HG03159 (cell line): ENCODE results near the gene MLXIP.

Source experiments
- ATAC-seq: cut with Tn5 transposase; IDR thresholded peaks from one replicate; pipeline ENCODE4 v1.9.1; 2021; ENCODE audit warnings: mild to moderate bottlenecking, moderate library complexity; ENCODE audit not compliant: unreplicated experiment

Gene MLXIP

DNA sequence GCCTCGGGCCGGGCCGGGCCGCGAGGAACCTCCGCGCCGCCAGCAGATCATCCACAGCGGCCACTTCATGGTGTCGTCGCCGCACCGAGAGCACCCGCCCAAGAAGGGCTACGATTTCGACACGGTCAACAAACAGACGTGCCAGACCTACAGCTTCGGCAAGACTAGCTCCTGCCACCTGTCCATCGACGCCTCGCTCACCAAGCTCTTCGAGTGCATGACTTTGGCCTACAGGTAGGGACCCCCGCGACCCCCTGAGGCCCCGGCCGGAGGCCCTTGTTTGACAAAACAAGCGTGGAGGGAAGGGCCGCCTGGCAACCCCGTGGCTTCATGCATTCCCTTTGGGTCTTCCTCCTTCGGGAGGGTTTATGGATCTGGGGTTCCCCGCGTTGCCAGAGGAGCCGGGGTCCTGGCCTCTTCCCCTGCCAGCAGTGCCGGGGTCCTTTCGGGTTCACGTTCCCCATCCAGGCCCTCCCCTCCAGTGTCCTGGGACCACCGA lies 526 bp downstream of the MLXIP start:
- ATAC-seq = peak; percentile 9

DNA sequence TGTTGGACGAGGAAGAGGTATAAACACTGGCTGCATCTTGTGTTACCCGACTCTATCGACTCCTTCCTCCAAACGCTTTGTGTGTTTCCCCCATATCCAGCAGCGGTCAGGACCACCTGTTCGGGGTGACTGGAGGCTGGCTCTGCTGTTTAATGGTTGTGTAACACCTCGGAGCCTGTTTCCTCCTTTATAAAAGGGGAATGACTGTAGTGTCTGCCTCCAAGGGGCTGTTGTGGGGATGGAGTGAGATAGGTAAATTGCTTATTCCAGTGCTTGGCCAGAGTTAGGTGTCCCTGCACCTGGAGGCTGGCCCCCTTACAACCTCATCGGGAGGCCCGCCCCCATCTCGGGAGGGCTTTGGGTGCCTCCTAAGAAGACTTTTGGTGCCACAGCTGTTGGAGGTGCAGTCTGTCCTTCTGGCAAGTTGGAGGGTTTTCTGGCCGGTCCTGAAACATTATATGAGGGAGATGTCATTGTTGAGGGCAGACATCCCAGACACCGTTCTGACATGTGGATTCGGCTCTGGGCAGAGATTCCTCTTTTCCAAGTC lies 1.1 kb downstream of the MLXIP start:
- no peak for ATAC-seq

DNA sequence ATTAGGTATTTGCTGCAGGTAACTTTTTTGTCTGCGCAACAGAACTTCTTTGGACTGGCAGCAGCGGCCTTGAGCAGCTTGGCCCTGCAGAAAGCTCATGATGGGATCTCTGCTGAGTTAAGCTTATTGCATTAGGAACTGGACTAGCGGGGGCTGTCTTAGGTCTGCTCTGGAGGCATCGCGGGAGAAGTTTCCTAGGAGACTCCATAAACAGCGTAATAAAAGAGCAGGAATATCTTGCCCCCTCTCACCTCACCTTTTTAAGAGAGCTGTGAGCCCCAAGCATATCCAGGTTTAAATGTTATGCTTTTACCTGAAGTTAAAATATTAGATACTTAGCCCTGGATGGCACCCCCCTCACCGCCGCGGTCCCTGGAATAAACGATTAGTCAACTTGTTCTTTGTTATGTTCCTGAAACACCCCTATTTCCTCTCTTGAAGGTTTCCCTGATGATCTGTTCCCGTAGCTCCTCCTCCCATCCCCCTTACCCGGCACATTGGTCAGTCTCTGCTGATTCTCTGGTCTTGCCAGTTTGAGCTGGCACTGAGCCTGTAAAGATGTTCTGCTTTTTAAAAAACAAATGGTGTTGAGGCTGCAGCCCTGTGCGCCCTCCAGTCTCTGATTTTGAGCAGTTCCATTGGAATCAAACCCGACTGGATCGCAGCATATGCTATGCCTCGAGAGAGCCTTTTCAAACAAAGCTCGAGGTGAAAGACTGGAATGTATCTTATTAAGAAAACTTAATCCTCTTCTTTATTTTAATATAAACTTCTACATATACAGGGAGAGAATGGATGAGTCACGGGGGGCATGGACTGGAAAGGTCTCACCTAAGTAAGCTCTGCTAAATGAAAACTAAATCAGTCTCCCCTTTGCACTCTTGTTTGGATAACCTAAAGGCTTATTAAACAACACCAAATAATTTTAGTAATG lies 1.9 kb downstream of the MLXIP start:
- no peak for ATAC-seq

DNA sequence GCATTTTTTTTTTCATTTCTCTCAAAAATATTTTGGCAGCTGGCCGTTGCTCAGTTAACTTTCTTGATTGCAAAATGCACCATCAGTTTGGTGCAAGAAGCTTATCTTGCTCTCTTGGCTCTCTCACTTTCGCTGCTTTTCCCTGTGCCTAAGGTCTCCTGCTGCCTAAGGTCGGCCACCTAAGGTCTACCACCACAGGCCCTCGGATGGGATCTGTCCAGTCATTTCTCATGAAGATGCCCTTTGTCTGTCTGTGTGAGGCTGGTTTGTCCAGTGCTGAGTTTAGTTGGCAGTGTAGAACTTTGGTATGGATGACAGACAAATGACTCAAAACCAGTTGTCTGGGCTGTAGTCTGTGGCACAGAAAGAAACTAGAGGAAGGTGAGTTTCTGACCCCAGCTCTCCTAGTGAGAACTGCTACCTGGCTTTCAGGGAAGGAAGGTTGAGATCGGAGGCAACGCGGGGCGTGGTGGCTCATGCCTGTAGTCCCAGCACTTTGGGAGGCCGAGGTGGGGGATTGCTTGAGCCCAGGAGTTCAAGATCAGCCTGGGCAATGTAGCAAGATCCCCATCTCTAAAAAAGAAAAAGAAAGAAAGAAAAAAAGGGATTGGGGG lies 2.6 kb downstream of the MLXIP start:
- no peak for ATAC-seq

DNA sequence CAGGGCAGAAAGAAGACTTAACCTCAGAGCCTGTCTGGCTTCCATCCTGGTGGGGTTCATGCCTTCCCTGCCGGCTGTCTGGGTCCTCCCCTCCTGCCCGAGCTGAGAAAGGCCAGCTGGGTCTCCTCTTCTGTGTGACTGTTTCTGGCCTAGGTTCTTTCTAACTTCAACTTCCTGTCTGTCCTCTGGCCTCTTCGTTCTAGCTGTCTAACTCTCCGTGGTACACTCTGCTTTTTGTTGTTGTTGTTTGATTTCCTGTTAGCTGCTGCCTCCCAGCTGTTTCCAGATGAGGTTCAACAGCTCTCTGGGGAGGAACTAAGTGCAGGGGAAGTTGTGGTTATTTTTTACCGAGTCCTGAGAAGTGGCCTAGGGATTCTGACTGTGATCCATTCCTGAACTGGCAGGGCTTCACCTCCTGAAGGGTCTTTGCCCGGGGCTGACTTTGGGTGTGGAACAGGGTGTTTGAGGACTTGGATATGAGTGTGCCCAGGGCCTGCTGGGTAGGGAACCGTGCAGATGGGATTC lies 3.2 kb downstream of the MLXIP start:
- ATAC-seq = peak; percentile 51

DNA sequence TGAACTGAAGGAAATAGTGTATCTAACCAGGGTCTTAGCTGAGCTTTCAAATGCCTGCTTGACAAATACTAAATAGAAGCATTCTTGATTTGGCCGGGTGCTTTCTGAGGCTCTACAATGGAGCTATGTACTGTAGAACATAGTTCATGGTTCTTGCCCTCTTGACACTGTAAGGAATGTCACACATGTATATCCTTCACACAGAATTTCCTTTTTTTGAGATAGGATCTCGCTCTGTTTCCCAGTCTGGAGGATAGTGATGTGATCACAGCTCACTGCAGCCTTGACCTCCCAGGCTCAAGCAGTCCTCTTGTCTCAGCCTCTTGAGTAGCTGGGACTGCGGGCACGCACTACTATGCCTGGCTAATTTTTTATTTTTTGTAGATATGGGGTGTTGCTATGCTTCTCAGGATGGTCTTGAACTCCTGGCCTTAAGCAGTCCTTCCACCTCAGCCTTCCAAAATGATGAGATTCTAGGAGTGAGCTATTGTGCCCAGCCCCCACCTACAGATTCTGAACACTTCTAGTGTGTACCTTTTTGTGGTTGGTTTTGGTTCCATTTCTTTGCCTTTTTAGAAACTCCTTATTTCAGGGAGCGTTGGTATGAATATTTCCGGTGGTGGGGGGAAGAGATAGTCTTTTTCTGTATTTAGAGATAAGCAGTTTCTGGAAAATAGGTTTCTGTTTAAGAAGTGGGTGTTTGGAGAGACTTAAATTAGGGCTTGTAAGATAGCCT lies 4.2 kb downstream of the MLXIP start:
- ATAC-seq = no peak

DNA sequence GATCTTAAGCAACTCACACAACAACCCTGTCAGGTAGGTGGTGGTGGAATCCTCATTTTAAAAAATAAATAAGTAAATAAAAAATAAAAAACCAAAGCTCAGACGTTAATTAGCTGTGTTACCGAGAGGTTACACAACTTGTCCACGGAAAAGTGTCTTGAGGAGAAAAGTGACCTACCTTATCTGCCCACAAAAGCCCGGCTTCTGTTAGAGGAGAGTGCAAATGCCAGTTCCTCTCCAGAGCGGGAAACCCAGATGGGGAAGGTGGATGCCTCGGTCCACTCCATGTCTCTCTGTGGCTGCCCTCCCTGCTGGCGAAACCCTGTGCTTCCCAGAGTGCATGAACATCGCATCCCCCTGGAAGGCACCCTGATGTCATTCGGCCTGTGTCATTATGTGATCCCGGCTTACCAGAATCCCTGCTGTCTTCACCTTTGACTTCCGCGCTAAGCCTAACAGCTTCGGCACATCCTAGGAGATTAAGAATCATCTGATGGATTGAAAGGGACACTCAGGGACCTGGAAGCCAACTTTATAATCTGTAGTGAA lies 6.4 kb downstream of the MLXIP start:
- no peak for ATAC-seq

DNA sequence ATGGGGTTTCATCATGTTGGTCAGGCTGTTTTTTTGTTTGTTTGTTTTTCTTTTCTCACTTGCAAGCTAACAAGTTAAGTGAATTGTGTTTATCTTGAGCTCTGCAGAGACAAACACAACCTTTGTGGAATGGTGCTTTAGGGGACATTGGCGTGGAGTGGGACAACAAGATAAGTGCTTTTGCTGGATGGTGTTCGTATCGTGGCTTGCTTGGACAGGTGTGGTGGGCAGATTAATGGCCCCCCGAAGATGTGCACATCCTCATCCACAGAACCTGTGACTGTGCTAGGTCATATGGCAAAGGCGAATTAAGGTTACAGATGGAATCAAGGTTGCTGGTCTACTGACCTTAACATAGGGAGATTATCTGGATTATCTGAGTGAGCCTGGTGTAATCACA lies 7.0 kb downstream of the MLXIP start:
- ATAC-seq = no peak

DNA sequence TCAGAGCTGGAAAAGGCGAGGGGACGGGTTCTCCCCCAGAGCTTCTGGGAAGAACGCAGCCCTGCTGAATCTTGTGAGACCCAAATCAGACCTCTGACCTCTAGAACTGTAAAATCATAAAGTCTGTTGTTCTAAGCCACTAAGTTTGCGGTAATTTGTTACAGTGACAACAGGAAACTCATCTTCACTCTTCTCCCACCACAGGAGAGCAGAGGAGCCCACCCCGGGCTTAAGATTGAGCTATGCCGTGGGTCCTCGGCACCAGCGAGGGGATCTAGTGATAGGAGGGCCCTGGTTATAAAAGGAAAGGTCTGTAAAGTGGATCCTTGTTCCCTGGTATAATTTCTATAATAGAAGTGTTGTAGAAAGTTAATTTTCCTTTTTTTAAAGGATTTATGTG lies 7.6 kb downstream of the MLXIP start:
- ATAC-seq = no peak

DNA sequence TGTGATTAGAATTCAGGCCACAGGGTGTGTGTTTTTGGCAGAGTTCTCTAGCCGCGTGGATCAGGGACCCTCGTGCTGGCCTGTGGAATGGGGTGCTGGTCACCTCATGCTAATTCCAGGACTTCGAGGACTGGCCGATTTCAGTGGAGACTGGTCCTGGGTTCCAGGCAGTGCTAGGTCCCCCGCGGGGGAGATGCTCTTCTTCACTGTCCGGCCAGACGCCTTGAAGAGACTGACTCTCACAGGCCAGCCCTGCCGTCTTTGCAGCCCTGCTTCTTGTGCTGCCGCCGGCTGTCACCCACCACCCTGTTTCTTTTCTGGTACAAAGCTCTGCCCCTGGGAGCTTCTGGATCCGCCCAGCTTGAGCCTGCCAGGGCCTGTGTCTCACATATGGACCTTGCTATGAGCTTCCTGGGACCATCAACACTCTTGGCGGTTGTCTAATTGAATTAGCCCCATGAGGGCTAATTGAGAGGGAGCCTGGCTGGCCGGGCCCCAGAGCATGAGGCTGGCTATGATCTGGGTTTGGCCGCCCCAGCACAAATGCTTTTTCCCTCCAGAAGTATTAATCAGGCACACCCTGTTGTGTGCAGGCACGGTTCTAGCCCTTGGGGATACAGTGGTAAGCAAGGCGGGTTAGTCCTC lies 8.2 kb downstream of the MLXIP start:
- ATAC-seq = no peak

DNA sequence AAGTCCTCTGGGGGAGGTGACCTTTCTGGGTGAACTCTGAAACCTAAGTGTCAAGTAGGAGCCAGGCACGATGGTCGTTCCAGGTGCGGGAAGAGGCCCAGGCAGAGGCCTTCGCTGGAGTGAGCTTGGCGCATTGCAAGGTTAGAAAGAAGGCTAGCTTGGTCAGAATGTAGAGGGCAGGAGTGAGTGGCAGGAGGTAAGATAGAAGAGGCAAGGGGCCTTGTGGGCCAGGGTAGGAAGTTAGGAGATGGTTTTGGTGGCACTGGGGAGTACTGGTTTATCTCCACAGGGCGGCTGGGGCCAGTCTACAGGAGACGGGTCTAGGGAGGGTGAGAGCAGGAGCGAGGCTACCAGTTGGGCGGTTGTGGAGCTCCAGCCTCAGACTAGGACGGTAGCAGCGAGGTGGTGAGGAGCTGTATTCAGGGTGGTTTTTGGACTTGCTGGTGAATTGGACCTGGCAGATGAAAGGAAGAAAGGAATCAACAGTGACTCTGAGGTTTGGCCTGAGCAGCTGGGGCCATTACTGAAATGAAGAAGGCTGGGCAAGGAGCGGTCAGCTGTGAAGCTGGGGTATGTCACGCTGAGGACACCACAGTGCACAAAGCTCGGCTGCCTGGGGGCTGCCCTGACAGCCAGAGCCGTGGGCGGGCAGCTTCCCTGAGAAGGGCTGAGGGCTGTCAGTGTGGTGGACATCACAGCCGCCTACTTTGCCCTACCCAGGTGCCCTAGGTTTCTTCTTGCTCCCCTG lies 9.0 kb downstream of the MLXIP start:
- ATAC-seq = no peak

DNA sequence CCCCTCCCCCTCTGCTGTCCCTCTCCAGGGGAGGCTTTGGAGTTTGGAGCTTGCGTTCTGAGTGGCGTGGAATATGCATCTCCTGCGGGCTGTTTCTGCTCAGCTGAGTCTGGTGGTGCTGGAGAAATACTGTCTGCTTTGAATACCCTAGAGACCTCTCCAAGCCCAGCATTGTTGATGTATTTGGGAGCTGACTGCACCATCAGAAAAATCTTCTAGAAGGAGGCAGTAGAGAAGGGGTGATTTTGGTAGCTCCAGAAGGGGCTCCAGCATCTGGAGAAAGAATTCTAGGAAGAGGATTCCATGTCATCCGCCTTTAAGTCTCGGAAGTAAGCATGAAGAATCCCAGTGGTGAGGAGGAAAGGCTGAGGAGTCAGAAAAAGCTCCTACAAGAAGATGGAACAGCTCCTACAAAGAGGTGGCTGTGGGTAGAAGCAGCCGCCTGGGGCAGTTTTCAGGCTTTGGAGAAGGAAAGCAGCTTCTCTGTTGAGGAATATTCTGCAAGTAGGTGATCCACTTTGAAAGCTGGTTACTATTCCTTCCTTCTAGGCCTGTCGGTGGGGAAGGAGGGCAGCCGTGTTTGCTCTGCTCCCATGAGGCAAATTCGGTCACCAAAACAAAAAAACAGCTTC lies 9.7 kb downstream of the MLXIP start:
- ATAC-seq = no peak

DNA sequence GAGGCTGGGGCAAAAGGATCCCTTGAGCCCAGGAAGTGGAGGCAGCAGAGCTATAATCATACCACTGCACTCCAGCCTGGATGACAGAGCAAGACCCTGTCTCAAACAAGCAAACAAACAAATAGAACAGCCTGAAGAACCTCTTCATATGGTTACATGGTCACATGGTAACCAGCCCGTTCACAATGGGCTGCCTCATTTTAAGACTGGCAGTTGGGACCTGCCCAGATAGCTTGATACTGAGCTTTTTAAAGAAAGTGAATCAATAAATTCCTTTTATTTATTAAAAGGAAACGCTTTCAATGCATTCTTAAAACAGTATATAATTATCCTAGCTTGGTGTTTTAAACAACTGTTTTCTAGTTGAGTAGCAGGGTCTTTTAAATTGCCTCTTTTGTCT lies 10.5 kb downstream of the MLXIP start:
- ATAC-seq = no peak

DNA sequence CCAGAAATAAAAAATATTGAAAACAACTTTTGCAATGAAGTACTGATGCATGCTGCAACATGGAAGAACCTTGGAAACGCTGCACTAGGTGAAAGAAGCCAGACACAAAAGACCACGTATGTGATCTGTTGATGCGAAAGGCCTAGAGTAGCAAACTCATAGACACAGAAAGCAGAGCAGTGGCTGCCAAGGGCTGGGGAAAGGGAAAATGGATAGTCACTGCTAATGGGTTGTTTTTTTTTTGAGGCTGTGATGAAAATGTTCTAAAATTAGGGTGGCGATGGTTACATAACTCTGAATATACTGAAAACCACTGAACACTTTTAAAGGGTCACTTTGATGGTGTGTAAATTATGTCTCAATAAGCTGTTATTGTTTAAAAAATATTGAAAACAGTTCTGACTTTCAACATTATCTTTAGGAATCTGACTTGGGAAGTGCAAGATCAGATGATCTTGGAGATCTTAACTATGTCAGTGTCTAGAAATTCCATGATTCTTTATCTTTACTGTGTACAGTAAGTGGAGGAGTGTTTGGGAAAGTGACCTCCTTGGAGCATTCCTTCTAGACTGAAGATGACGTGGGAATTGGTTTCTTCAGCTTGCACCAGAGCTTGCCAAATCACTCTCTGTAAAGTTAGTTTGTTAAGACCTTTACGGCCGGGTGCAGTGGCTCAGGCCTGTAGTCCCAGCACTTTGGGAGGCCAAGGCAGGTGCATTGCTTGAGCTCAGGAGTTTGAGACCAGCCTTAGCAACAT lies 12.4 kb downstream of the MLXIP start:
- no peak for ATAC-seq

DNA sequence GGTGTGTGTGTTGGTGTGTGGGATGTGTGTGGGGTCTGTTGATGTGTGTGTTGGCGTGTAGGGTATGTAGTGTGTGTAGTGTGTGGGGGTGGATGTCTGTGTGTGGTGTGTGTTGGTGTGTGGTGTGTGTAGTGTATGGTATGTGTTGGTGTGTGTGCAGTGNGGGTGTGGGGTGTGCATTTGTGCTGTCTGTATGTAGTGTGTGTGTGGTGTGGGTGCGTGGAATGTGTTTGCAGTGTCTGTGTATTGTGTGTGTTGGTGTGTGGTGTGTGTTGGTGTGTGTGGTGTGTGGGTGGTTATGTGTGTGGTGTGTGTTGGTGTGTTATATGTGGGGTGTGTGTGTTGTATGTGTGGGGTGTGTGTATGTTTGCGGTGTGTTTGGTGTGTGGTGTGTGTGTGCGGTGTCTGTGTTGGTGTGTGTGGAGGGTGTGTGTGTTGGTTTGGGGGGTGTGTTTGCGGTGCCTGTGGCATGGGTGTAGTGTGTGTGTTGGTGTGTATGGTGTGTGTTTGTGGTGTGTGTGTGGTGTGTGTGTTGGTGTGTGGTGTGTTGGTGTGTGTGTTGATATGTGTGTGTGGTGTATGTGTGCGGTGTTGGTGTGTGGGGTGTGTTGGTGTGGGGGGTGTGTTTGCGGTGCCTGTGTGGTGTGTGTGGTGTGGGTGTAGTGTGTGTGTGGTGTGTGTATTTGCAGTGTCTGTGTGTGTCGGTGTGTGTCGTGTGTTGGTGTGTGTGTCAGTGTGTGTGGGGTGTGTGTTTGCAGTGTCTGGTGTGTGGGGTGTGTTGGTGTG lies 14.7 kb downstream of the MLXIP start:
- no peak for ATAC-seq

DNA sequence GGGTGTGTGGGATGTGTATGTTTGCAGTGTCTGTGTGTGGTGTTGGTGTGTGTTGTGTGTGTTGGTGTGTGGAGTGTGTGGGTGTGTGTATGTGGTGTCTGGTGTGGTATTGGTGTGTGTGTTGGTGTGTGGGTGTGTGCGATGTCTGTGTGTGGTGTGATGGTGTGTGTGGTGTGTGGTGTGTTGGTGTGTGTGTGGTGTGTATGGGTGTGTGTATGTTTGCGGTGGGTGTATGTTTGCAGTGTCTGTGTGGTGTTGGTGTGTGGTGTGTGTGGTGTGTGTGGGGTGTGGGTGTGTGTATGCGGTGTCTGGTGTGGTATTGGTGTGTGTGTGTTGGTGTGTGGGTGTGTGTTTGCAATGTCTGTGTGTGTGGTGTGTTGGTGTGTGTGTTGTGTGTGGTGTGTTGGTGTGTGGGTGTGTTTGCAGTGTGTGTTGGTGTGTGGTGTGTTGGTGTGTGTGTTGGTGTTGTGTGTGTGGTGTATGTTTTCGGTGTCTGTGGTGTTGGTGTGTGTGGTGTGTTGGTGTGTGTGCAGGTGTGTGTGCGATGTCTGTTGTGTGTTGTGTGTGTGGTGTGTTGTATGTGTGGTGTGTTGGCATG lies 15.7 kb downstream of the MLXIP start:
- ATAC-seq = no peak
